A549 (cell line): ENCODE measurements around the gene WNT3A. TPM values are rescaled to one million over a fixed set of nuclear protein-coding genes. Genes with fewer than 3 reads are reported as not detected.

Source experiments
- ATAC-seq, 2 experiments: fragments of 200-7000 bp in 1 of 2; fragments of >200 bp in 1 of 2; cut with Nextera tagmentation in 1 of 2; cut with Tn5 transposase in 1 of 2; 3 replicates each; pipeline versions ENCODE4 v1.8.0 to v1.9.1; 2018 to 2020; ENCODE audit warnings: mild to moderate bottlenecking in 1 of 2, moderate library complexity in 1 of 2
- CTCF ChIA-PET: fragments of 300-600 bp; sonication (Branson Sonifier 250); formaldehyde crosslinking; extraction: SDS; loops from one replicate; lab custom pipeline; 2021; ENCODE audit warnings: antibody characterized with exemption, inconsistent platforms; lab: Yijun Ruan, JAX
- POLR2A ChIA-PET: fragments of 350-600 bp; formaldehyde crosslinking; extraction: SDS; loops from one replicate; lab custom pipeline; 2021; ENCODE audit warnings: antibody characterized with exemption, inconsistent platforms; lab: Yijun Ruan, JAX
- DNase-seq, 2 experiments: peaks; one replicate each; pipeline versions ENCODE4 v3.0.0 to v3.0.0-alpha.2; 2011 to 2016; ENCODE audit warnings: low read depth in 1 of 2, low spot score in 1 of 2
- FAIRE-seq: peaks from 2 replicates; lab custom pipeline; 2011; peaks lifted over from hg19 to GRCh38; lab: Jason Lieb, UNC
- H3K27ac ChIP-seq, 2 experiments: fragments of >200 bp; sonication (Bioruptor Twin); formaldehyde crosslinking; 3 replicates each; pipeline ENCODE4 v1.5.1; 2016 to 2017
- H3K4me1 ChIP-seq: fragments of >200 bp; sonication (Bioruptor Twin); formaldehyde crosslinking; 3 replicates; pipeline ENCODE4 v1.6.1; 2016
- H3K4me2 ChIP-seq: fragments of >200 bp; sonication (Bioruptor Twin); formaldehyde crosslinking; 3 replicates; pipeline ENCODE4 v1.6.1; 2016
- H3K4me3 ChIP-seq: fragments of >200 bp; sonication (Bioruptor Twin); formaldehyde crosslinking; 3 replicates; pipeline ENCODE4 v1.5.1; 2016
- H3K9me3 ChIP-seq: fragments of >200 bp; sonication (Bioruptor Twin); formaldehyde crosslinking; 3 replicates; pipeline ENCODE4 v1.6.1; 2016
- CEBPB ChIP-seq, 2 experiments: fragments of >200 bp in 1 of 2; sonication (Bioruptor Twin) in 1 of 2; formaldehyde crosslinking in 1 of 2; IDR thresholded peaks; 2 replicates each; pipeline ENCODE4 v1.6.1; 2012 to 2016
- EHF ChIP-seq: fragments of 250-450 bp; sonication (Bioruptor Pico); IDR thresholded peaks from 2 replicates; pipeline ENCODE4 v1.5.0; 2020; ENCODE audit warnings: mild to moderate bottlenecking
- EHMT2 ChIP-seq: fragments of 200-600 bp; sonication (generic); IDR thresholded peaks from 2 replicates; pipeline ENCODE4 v1.6.1; 2016; ENCODE audit warnings: antibody characterized with exemption, low read depth, mild to moderate bottlenecking, moderate library complexity
- ESRRA ChIP-seq: fragments of 150-350 bp; IDR thresholded peaks from 2 replicates; pipeline ENCODE4 v1.6.1; 2014; ENCODE audit warnings: mild to moderate bottlenecking, low read length, borderline replicate concordance
- HOXA7 ChIP-seq: fragments of 250-450 bp; sonication (Bioruptor Pico); IDR thresholded peaks from 2 replicates; pipeline ENCODE4 v1.5.0; 2020; ENCODE audit warnings: mild to moderate bottlenecking, moderate library complexity
- JUN ChIP-seq, 2 experiments: fragments of >200 bp; sonication (Bioruptor Twin); formaldehyde crosslinking; IDR thresholded peaks; 2 replicates in 1 of 2; 3 replicates in 1 of 2; pipeline ENCODE4 v1.6.1; 2016 to 2017
- KDM5A ChIP-seq: fragments of 200-600 bp; sonication (generic); IDR thresholded peaks from 2 replicates; pipeline ENCODE4 v1.6.1; 2016; ENCODE audit warnings: antibody characterized with exemption, mild to moderate bottlenecking
- MAFK ChIP-seq: fragments of 450-650 bp; IDR thresholded peaks from 2 replicates; pipeline ENCODE4 v1.6.1; 2014; ENCODE audit not compliant: partially characterized antibody
- MYC ChIP-seq: IDR thresholded peaks from 2 replicates; pipeline ENCODE4 v1.6.1; 2012; ENCODE audit warnings: mild to moderate bottlenecking, inconsistent platforms, low read length, improper control_type of control experiment, borderline replicate concordance
- PHF8 ChIP-seq: fragments of 200-600 bp; sonication (generic); IDR thresholded peaks from 2 replicates; pipeline ENCODE4 v1.6.1; 2016; ENCODE audit warnings: low read depth, mild to moderate bottlenecking, antibody characterized with exemption, moderate library complexity, borderline replicate concordance
- RCOR1 ChIP-seq: fragments of 150-350 bp; IDR thresholded peaks from 2 replicates; pipeline ENCODE4 v1.6.1; 2014; ENCODE audit warnings: antibody characterized with exemption, low read length, low read depth
- RFX5 ChIP-seq: fragments of 450-650 bp; IDR thresholded peaks from 2 replicates; pipeline ENCODE4 v1.7.1; 2014; ENCODE audit warnings: antibody characterized with exemption, mild to moderate bottlenecking, moderate library complexity
- RNF2 ChIP-seq: fragments of 200-600 bp; sonication (generic); IDR thresholded peaks from 2 replicates; pipeline ENCODE4 v1.6.1; 2016; ENCODE audit warnings: low read depth, mild to moderate bottlenecking, antibody characterized with exemption, moderate library complexity, borderline replicate concordance
- SMC3 ChIP-seq: fragments of >200 bp; sonication (Bioruptor Twin); formaldehyde crosslinking; IDR thresholded peaks from 3 replicates; pipeline ENCODE4 v1.6.1; 2018; ENCODE audit warnings: inconsistent platforms
- SREBF2 ChIP-seq: fragments of 450-650 bp; IDR thresholded peaks from 2 replicates; pipeline ENCODE4 v1.6.1; 2014; ENCODE audit warnings: mild to moderate bottlenecking, moderate library complexity
- TFCP2L1 ChIP-seq: fragments of 250-450 bp; sonication (Bioruptor Pico); IDR thresholded peaks from 2 replicates; pipeline ENCODE4 v1.5.0; 2021; ENCODE audit warnings: mild to moderate bottlenecking
- WGBS: methylation state at CpG from one replicate; pipeline ENCODE4 v1.1.6; 2017; ENCODE audit errors: missing lambda C conversion rate; 5-methylcytosine and 5-hydroxymethylcytosine counted together
- polyA plus RNA-seq, 4 experiments: library from polyadenylated mRNA; depleted of rRNA in 3 of 4; stranded (reverse); fragments of >200 nt; fragmentation: RNase III in 1 of 4; extraction: RNeasy Plus Mini Kit Qiagen cat#74134 plus additional on column Dnase treatment in 1 of 4; gene quantifications; 2 replicates in 3 of 4; 3 replicates in 1 of 4; pipeline ENCODE4 v1.2.3, GENCODE V29; 2011 to 2017
- TF ChIP-seq, protein P1 (sequence below): fragments of 150-350 bp; IDR thresholded peaks from 2 replicates; pipeline ENCODE4 v1.6.1; 2014; ENCODE audit warnings: low read depth, mild to moderate bottlenecking, low read length
- TF ChIP-seq, protein P2 (sequence below): fragments of 250-450 bp; sonication (Bioruptor Pico); IDR thresholded peaks from 2 replicates; pipeline ENCODE4 v1.5.0; 2021; ENCODE audit warnings: mild to moderate bottlenecking, moderate library complexity, borderline replicate concordance
- TF ChIP-seq, protein P3 (sequence below): fragments of >200 bp; sonication (Bioruptor Twin); formaldehyde crosslinking; IDR thresholded peaks from 3 replicates; pipeline ENCODE4 v1.6.1; 2016
- TF ChIP-seq, protein P4 (sequence below): fragments of 250-450 bp; sonication (Bioruptor Pico); IDR thresholded peaks from 2 replicates; pipeline ENCODE4 v1.5.0; 2020; ENCODE audit warnings: low read depth, mild to moderate bottlenecking, moderate library complexity
- TF ChIP-seq, protein P5 (sequence below): IDR thresholded peaks from 2 replicates; pipeline ENCODE4 v1.6.1; 2012; ENCODE audit warnings: low read depth, borderline replicate concordance

WNT3A gene
- polyA plus RNA-seq, 2 of the 4 experiments (the other 2 are of a cell fraction): not detected

DNA sequence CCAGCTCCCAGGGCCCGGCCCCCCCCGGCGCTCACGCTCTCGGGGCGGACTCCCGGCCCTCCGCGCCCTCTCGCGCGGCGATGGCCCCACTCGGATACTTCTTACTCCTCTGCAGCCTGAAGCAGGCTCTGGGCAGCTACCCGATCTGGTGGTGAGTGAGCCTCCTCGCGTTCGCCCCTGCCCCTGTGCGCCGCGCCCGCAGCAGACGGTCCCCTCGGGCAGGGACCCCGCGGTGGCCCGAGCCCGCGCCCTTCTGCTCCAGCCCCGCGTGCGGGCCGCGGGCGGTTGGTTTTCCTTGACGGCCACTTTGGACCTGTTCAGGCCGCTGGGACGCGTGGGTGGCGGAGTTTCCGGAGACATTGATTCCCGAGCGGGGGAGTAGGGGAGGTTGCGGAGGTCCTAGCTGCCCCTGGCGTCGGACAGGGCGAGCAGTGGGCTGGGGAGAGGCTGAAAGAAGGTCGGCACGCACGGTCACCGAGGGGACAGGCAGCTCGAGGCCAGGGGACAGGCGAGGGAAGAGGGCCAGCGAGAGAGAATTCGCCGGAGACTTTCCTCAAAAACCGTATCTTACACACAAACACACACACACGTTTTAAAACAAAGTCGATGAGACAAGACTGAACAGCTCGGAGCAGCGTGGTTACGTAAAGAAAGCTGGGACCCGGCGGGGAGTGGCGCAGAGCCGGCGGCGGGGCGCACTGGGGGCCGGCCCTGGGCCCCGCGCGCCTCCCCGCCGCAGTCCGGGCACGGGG, 427 bp downstream of the WNT3A start (continued):
- TF ChIP-seq CEBPB (IDR thresholded peaks at IDR 0.05): no peak
- TF ChIP-seq, protein P1, sequence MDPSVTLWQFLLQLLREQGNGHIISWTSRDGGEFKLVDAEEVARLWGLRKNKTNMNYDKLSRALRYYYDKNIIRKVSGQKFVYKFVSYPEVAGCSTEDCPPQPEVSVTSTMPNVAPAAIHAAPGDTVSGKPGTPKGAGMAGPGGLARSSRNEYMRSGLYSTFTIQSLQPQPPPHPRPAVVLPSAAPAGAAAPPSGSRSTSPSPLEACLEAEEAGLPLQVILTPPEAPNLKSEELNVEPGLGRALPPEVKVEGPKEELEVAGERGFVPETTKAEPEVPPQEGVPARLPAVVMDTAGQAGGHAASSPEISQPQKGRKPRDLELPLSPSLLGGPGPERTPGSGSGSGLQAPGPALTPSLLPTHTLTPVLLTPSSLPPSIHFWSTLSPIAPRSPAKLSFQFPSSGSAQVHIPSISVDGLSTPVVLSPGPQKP: no peak

DNA sequence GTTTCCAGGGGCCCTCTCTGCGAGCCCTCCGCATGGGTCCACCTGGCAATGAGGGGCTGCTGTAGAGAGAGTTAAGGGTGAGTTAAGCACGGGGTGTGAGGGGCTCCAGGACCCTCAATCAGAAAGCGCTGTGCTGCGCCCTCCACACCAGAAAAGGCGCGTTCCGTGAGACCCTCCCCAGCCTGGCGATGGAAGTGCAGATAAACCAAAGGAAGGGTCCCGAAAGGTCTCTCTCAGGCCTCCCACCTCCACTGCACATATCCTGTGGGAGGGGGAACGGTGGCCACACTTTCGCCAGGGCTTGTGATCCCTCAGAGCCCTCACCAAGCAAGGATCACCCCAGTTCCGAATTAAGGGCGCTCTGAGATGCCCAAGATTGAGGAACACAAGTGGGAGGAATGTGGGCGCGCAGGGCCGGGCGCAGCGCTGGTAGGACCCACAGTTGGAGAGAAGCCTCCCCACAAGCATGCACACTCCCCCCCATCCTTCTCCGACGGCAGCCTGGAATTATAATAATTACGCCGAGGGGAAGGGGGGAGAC, 1.1 kb downstream of the WNT3A start:
- ChIA-PET CTCF (interaction anchor here (0.6 to 2.2 kb wide), 3 partner anchors 9 to 54 kb away, joined by 3 to 5 read pairs (median 3); no protein-coding TSS in a partner anchor), POLR2A (no interaction called here)
- H3K4me1 ChIP-seq: peaks cover 4% of the 10 kb centered on the region; the same call in 1 of the 3 replicates
- no peak overlapping the region for H3K27ac ChIP-seq
- H3K4me3 ChIP-seq: no peak overlapping the region; the same call in 2 of the 3 replicates
- H3K9me3 ChIP-seq: no peaks in the 10 kb centered on the region
- no peak for FAIRE-seq
- H3K4me2 ChIP-seq: peak overlapping the region; percentile 73; the same call in 1 of the 3 replicates
- no peak for ATAC-seq
- DNase-seq: no peak
- whole genome bisulfite sequencing: 33% methylated on average over 21 of the region's 23 CpGs
- TF ChIP-seq HOXA7 (CRISPR knock-in tag): no peak
- no peak for TF ChIP-seq MAFK
- TF ChIP-seq MYC: no peak
- no peak for TF ChIP-seq TFCP2L1 (CRISPR knock-in tag)
- no peak for TF ChIP-seq RCOR1
- TF ChIP-seq EHMT2: no peak
- TF ChIP-seq PHF8: no peak
- no peak for TF ChIP-seq EHF (CRISPR knock-in tag)
- TF ChIP-seq, protein P2, sequence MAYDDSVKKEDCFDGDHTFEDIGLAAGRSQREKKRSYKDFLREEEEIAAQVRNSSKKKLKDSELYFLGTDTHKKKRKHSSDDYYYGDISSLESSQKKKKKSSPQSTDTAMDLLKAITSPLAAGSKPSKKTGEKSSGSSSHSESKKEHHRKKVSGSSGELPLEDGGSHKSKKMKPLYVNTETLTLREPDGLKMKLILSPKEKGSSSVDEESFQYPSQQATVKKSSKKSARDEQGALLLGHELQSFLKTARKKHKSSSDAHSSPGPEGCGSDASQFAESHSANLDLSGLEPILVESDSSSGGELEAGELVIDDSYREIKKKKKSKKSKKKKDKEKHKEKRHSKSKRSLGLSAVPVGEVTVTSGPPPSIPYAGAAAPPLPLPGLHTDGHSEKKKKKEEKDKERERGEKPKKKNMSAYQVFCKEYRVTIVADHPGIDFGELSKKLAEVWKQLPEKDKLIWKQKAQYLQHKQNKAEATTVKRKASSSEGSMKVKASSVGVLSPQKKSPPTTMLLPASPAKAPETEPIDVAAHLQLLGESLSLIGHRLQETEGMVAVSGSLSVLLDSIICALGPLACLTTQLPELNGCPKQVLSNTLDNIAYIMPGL (CRISPR knock-in tag): no peak
- no peak for TF ChIP-seq RFX5
- TF ChIP-seq SREBF2: no peak
- TF ChIP-seq, protein P3, sequence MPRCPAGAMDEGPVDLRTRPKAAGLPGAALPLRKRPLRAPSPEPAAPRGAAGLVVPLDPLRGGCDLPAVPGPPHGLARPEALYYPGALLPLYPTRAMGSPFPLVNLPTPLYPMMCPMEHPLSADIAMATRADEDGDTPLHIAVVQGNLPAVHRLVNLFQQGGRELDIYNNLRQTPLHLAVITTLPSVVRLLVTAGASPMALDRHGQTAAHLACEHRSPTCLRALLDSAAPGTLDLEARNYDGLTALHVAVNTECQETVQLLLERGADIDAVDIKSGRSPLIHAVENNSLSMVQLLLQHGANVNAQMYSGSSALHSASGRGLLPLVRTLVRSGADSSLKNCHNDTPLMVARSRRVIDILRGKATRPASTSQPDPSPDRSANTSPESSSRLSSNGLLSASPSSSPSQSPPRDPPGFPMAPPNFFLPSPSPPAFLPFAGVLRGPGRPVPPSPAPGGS: no peak
- TF ChIP-seq, protein P4, sequence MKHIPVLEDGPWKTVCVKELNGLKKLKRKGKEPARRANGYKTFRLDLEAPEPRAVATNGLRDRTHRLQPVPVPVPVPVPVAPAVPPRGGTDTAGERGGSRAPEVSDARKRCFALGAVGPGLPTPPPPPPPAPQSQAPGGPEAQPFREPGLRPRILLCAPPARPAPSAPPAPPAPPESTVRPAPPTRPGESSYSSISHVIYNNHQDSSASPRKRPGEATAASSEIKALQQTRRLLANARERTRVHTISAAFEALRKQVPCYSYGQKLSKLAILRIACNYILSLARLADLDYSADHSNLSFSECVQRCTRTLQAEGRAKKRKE: no peak
- TF ChIP-seq JUN (IDR thresholded peaks at IDR 0.05): no peak
- no peak for TF ChIP-seq SMC3
- TF ChIP-seq, protein P1: no peak
- TF ChIP-seq RNF2: no peak
- TF ChIP-seq, protein P5, sequence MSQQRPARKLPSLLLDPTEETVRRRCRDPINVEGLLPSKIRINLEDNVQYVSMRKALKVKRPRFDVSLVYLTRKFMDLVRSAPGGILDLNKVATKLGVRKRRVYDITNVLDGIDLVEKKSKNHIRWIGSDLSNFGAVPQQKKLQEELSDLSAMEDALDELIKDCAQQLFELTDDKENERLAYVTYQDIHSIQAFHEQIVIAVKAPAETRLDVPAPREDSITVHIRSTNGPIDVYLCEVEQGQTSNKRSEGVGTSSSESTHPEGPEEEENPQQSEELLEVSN: no peak
- no peak for TF ChIP-seq ESRRA
- no peak for TF ChIP-seq KDM5A
- TF ChIP-seq, all 56 proteins: peak for 0
